OCI-LY3 (cell line): ENCODE data around the gene GCNT3.

ENCODE experiments used
- CTCF ChIP-seq: fragments of 200-600, 300-600 bp; sonication (generic); IDR thresholded peaks from 2 replicates; pipeline ENCODE4 v1.5.1; 2014; ENCODE audit warnings: antibody characterized with exemption, low read length, low read depth
- EZH2phosphoT487 ChIP-seq: fragments of 200-600 bp; shearing (Covaris generic); IDR thresholded peaks from 2 replicates; pipeline ENCODE4 v1.6.1; 2018; ENCODE audit warnings: antibody characterized with exemption, mixed run types, low read depth

GRCh38 chr15:59618406-59618805 lies 6.8 kb downstream of the GCNT3 start:
- TF ChIP-seq CTCF, result no peak
- no peak for TF ChIP-seq EZH2phosphoT487
